Activated naive CD8-positive, alpha-beta T cell treated with anti-CD3 and anti-CD28 coated beads, Interleukin-2, amount 50 U/mL, for 24 hours (primary cell): ENCODE data around the gene GZMM.
A peak's percentile ranks its signal among the peaks of the same experiment; 100 is the strongest.

Experiments
- ATAC-seq: fragments of 150-1000 bp; cut with Tn5 transposase; one replicate; pipeline ENCODE4 v1.10.0; 2021
- DNase-seq: peaks from one replicate; pipeline ENCODE4 v3.0.0; 2021
- H3K27ac Mint-ChIP-seq: one replicate; pipeline ENCODE4 v1.8.0; 2021; ENCODE audit warnings: mild to moderate bottlenecking, mixed read lengths
- H3K27me3 Mint-ChIP-seq: one replicate; pipeline ENCODE4 v1.8.0; 2021; ENCODE audit warnings: mixed read lengths
- H3K36me3 Mint-ChIP-seq: one replicate; pipeline ENCODE4 v1.8.0; 2021; ENCODE audit warnings: low read depth, mixed read lengths
- H3K4me1 Mint-ChIP-seq: one replicate; pipeline ENCODE4 v1.8.0; 2021; ENCODE audit warnings: mixed read lengths
- H3K4me3 Mint-ChIP-seq: one replicate; pipeline ENCODE4 v1.8.0; 2021; ENCODE audit warnings: mild to moderate bottlenecking, moderate library complexity, mixed read lengths
- H3K9me3 Mint-ChIP-seq: one replicate; pipeline ENCODE4 v1.8.0; 2021; ENCODE audit warnings: mixed read lengths

The GZMM gene

DNA sequence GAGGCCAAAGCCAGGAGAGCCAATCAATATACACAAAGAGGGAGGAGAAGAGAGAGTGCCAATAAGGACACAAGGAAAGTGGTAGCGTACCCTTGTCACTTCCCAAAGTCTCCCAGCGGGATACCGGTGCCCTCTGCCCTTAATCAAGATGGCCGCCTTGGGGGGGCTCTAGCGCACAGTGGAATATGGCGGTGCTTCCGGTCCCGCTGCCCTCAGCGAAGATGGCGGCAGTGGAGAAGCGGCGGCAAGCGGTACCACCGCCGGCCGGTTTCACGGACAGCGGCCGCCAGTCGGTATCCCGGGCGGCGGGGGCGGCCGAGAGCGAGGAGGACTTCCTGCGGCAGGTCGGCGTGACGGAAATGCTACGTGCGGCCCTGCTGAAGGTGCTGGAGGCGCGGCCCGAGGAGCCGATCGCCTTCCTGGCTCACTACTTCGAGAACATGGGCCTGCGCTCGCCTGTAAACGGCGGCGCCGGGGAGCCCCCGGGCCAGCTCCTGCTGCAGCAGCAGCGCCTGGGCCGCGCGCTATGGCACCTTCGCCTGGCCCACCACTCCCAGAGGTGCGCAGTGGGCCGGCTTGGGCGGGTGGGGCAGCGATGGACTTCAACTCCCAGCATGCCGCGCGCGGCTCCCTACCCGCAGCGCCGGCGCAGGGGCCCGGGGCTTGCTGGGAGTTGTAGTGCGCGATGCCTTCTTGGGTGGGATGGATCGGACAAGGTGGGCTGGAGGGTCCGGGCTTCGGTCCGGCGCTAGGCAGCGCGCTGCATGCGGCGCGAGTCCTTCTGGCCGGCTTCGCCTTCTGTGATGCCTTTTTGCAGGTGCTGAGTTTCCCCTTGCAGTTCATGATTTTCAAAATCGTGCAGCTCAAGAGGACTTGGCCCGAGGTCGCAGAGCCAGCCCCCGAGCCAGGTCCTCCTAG, 36.3 kb upstream of the GZMM start, which contains the start of gene TPGS1:
Gene TPGS1 (plus strand): TSS at position 212 of the 918 bp plus-strand sequence. CDS start 10 bp downstream, at position 222.
- H3K4me1 Mint-ChIP-seq = peaks cover 52% of the 10 kb centered on the region
- peaks cover 2% of the 10 kb centered on the region for H3K36me3 Mint-ChIP-seq
- DNase-seq = peak; percentile 84
- H3K9me3 Mint-ChIP-seq = no peaks in the 10 kb centered on the region
- peak within 1 kb of the TSS; percentile 100 for H3K27ac Mint-ChIP-seq
- peak within 1 kb of the TSS; percentile 90 for H3K4me3 Mint-ChIP-seq
- no peaks in the 10 kb centered on the region for H3K27me3 Mint-ChIP-seq
- ATAC-seq = peak; percentile 41

DNA sequence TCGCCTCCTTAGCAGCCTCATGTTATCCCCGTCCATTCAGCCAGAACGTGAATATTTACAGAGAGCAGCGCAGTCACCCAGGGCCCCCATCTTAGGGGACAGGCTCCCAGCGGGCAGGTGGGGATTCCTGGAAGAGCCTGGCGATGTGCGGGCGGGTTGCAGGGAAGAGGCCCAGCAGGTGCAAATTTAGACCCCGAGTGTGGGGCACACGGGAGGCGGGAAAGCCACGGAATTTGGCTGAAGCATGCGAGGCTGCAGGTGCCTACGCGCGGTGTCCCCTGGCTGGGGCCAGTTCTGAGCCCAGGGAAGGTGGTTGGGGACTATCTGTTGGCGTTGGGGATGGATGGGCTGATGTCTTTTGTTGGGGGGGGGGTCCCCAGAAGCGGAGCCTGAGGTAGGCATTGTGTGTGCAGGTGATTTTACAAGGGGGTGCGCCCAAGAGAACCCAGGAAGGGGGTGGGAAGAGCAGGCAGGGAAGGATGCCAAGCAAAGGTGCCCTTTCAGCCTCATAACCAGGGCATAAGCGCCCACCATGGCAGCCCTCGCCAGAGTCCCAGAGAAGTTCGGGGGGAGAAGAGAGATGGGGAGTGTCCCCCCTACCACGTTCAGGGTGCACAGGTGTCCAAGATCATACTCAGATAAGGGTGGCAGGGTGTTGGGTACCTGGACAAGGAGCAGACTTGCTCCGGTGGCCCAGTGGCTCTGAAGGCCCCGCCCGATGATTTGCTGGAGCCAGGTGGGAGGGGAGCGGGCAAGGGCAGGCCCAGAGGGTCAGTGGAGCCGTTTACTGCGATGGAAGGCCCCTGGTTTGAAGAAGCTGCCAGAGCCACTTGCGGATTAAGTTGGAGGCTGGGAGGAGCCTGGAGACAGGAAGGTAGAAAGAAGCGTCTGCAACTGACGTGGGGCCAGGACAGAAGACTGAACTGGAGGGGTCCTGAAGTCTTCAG, 35.4 kb upstream of the GZMM start:
- H3K27ac Mint-ChIP-seq = peak overlapping the region; percentile 100
- ATAC-seq = no peak
- DNase-seq = no peak
- H3K4me1 Mint-ChIP-seq = peaks cover 48% of the 10 kb centered on the region
- peaks cover 2% of the 10 kb centered on the region for H3K36me3 Mint-ChIP-seq
- H3K9me3 Mint-ChIP-seq = no peaks in the 10 kb centered on the region
- H3K27me3 Mint-ChIP-seq = no peaks in the 10 kb centered on the region
- peak overlapping the region; percentile 90 for H3K4me3 Mint-ChIP-seq

DNA sequence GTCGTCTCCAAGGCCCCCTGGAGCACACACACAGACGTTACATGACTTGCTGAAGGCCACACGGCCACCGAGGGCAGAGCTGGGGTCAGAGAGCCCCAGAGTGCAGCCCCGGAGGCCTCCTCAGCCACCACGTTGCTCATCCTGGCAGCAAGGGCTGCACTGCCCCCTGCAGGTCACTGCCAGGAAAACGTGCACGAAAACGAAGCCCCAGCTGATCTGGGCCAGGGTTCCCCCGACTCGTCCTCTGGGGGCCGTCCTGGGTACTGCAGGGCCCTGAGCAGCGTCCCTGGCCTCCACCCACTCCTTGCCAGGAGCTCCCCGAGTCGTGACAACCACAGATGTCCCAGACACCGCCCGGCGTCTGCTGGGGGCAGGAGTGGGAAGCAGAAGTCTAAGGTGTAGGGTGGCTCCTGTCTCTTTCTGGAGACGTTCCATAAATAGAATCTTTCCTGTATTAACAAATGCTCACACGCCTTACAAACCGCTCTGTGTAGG, 33.2 kb upstream of the GZMM start:
- DNase-seq (peak; percentile 96), ATAC-seq (peak; percentile 57)
- Mint-ChIP-seq H3K27me3 (no peaks in the 10 kb centered on the region), H3K9me3 (no peaks in the 10 kb centered on the region), H3K4me3 (peak overlapping the region; percentile 78), H3K4me1 (peaks cover 45% of the 10 kb centered on the region), H3K36me3 (peaks cover 2% of the 10 kb centered on the region), H3K27ac (peak overlapping the region; percentile 94)

DNA sequence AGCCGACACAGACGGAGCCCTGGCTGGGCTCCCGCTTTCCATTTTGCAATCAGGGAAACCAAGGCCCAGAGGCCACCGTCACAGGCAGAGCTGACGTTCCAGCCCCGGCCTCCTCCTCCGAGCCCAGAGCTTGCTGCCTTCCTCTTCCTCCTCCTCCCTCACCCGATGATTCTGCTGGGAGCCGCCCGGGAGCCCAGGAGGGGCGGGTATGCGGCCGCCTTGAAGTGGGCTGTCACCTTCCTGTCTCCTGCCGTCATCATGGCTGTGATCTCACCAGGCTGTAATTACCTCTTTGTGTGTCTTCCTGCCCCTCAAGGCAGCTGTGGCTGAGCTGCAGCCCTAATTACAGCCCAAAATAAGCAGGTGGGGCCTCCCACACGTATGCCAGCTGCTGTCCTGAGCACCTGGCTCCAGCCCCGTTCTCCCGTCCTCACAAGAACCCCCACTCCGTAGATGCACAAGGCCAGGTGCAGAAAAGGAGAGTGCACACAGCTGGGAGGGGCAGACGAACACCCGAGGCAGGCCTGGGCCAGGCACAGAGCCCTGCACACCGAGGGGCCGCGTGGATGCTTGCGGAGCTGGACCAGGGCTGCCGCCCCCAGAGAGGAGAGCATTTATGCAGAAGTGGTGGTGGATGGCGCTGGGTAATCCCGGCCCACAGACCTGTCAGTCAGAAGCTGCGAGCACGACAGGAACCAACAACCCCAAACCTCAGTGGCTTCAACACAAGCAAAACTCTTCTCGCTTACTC, 32.6 kb upstream of the GZMM start:
- Mint-ChIP-seq H3K4me1 (peaks cover 43% of the 10 kb centered on the region), H3K27ac (peak overlapping the region; percentile 94), H3K9me3 (no peaks in the 10 kb centered on the region), H3K27me3 (no peaks in the 10 kb centered on the region), H3K36me3 (peaks cover 2% of the 10 kb centered on the region), H3K4me3 (peak overlapping the region; percentile 78)
- ATAC-seq = peak; percentile 55
- DNase-seq = peak; percentile 80

DNA sequence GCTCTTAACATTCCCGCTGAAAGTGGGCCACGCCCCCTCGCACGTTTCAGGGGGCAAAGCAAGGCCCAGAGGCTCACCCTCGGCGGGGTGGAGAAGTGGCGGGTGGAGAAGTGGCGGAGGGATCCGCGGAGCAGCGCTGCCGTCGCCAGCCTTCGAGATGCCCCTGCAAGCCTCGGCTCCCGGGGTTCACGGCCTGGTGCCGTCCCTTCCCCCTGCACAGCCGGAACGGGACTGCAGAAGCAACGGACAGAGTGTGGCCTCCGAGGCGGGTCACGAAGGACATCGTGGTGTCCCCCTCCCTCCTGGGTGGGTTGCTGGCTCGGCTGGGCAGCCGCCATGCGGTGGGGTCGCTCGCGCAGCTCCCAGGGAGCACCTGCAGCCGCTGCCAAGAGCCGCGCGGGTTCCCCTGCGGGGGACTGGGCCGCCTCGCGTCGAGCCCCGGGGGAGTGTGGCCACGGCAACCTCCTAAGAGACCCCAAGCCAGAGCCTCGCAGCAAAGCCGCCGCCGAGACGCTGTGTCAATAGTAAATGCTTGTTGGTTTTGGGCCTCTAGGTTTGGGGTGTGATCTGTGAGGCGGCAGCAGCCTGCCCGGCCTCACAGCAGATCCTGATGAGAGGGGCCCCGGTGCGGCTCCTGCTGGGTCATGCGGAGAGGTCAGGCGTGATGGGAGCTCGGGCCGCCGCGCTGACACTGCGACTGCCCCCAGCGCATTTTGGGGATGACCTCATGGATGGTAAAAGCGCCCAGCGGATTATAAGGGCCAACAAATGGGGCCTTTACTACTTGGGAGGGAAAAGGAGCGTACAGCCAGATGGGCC, 31.1 kb upstream of the GZMM start:
- Mint-ChIP-seq H3K27me3 (no peaks in the 10 kb centered on the region), H3K27ac (no peak overlapping the region), H3K4me3 (no peak overlapping the region), H3K4me1 (peaks cover 40% of the 10 kb centered on the region), H3K36me3 (peaks cover 2% of the 10 kb centered on the region), H3K9me3 (no peaks in the 10 kb centered on the region)
- DNase-seq (no peak), ATAC-seq (no peak)

DNA sequence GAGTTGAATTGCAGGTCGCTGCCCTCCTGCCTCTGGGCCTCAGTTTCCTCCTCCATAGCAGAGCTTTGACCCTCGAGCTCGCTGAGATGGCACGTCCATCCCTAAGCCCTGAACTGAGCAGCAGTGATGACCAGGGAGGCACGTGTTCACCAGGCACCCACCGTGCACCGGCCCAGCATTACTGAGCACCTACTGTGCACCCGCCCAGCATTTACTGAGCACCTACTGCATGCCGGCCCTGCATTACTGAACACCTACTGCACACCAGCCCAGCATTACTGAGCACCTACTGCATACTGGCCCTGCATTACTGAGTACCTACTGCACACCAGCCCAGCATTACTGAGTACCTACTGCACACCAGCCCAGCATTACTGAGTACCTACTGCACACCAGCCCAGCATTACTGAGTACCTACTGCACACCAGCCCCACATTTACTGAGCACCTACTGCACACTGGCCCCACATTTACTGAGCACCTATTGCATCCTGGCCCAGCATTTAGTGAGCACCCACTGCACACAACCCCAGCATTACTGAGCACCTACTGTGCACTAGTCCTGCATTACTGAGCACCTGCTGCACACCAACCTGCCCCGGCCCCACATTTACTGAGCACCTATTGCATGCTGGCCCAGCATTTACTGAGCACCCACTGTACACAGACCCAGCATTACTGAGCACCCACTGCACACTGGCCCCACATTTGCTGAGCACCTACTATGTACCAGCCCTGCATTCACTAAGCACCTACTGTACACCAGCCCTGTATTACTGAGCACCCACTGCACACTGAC, 30.3 kb upstream of the GZMM start:
- Mint-ChIP-seq H3K9me3 (no peaks in the 10 kb centered on the region), H3K4me3 (no peak overlapping the region), H3K27ac (no peak overlapping the region), H3K27me3 (no peaks in the 10 kb centered on the region), H3K4me1 (peaks cover 32% of the 10 kb centered on the region), H3K36me3 (peaks cover 2% of the 10 kb centered on the region)
- ATAC-seq (no peak), DNase-seq (no peak)

DNA sequence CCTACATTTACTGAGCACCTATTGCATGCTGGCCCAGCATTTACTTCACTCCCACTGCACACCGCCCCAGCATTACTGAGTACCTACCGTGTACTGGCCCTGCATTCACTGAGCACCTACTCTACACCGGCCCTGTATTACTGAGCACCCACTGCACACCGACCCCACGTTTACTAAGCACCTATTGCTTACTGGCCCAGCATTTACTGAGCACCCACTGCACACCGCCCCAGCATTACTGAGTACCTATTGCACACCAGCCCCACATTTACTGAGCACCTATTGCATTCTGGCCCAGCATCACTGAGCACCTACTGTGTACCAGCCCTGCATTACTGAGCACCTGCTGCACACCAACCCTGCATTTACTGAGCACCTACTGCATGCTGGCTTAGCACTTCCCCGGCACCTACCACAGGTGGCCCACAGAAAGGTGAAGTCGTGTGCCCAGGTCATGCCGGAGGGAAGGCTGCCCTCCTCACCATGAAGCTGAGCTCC, 29.6 kb upstream of the GZMM start:
- H3K27ac Mint-ChIP-seq = no peak overlapping the region
- ATAC-seq = no peak

DNA sequence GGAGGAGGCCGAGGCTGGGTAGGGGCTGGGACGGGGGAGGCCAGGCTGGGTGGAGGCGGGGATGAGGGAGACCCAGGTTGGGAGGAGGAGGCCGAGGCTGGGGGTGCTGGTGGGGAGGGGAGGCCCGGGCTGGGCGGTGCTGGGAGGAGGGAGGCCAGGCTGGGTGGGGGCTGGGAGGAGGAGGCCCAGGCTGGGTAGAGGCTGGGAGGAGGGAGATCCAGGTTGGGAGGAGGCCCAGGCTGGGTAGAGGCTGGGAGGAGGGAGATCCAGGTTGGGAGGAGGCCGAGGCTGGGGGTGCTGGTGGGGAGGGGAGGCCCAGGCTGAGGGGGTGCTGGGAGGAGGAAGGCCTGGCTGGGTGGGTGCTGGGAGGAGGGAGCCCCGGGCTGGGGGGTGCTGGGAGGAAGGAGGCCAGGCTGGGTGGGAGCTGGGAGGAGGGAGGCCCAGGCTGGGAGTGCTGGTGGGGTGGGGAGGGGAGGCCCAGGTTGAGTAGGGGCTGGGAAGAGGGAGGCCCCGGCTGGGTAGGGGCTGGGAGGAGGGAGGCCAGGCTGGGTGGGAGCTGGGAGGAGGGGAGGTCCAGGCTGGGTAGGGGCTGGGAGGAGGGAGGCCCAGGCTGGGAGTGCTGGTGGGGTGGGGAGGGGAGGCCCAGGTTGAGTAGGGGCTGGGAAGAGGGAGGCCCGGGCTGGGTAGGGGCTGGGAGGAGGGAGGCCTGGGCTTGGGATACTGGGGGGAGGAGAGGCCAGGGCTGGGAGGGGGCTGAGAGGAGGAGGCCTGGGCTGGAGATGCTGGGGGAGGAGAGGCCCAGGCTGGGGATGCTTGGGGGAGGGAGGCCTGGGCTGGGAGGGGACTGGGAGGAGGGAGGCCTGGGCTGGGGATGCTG, 25.9 kb upstream of the GZMM start:
- no peaks in the 10 kb centered on the region for H3K27me3 Mint-ChIP-seq
- DNase-seq = no peak
- H3K4me1 Mint-ChIP-seq = peaks cover 3% of the 10 kb centered on the region
- no peaks in the 10 kb centered on the region for H3K9me3 Mint-ChIP-seq
- no peak overlapping the region for H3K4me3 Mint-ChIP-seq
- H3K27ac Mint-ChIP-seq = no peak overlapping the region
- ATAC-seq = no peak
- H3K36me3 Mint-ChIP-seq = no peaks in the 10 kb centered on the region

More for the DNA sequence above, 29.6 kb upstream of the GZMM start:
- Mint-ChIP-seq H3K4me3 (no peak overlapping the region), H3K36me3 (peaks cover 2% of the 10 kb centered on the region), H3K27me3 (no peaks in the 10 kb centered on the region), H3K4me1 (peaks cover 26% of the 10 kb centered on the region), H3K9me3 (no peaks in the 10 kb centered on the region)
- DNase-seq = no peak

DNA sequence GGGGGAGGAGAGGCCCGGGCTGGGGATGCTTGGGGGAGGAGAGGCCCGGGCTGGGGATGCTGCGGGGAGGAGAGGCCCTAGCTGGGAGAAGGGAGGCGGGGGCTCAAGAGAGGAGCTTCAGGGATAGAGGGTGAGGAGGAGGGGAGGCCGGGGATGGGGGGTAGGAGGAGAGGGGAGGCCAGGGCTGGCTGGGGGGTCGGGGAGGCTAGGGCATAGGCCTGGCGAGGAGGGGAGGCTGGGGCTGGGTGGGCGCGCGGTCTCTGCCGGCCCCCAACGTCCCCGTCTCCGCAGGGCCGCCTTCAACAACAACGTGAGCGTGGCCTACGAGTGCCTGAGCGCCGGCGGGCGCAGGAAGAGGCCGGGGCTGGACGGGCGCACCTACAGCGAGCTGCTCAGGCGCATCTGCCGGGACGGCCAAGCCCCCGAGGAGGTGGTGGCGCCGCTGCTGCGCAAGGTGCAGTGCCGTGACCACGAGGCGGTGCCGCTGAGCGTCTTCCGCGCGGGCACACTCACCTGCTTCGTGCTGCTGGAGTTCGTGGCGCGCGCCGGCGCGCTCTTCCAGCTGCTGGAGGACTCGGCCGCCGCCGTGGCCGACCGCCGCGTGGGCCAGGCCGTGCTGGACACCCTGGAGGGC, 25.1 kb upstream of the GZMM start:
- peak; percentile 64 for DNase-seq

DNA sequence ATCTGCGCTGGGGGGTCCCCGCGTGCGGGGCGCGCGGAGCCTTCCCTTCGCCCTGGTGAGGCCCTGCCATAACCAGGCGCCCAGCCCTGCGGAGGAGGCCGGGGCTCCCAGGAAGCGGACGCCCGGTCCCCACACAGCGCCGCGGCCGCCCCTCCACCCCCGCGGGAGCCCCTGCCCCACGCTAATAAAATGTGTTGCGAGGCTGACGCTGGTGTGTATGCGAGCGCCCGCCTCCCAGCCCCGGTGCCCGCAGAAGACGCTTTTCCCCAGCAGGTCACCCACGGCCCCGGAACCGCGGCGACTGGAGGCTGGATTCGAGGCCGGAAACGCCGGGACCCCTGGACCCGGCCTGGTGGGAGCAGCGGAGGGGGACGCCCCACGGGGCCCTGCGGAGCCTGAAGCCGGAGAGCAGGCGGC, 24.4 kb upstream of the GZMM start:
- no peaks in the 10 kb centered on the region for H3K36me3 Mint-ChIP-seq
- ATAC-seq = no peak

More for the DNA sequence above, 25.1 kb upstream of the GZMM start:
- Mint-ChIP-seq H3K9me3 (no peaks in the 10 kb centered on the region), H3K27me3 (no peaks in the 10 kb centered on the region), H3K36me3 (no peaks in the 10 kb centered on the region), H3K4me1 (peaks cover 3% of the 10 kb centered on the region), H3K27ac (no peak overlapping the region), H3K4me3 (no peak overlapping the region)
- ATAC-seq = peak; percentile 72

DNA sequence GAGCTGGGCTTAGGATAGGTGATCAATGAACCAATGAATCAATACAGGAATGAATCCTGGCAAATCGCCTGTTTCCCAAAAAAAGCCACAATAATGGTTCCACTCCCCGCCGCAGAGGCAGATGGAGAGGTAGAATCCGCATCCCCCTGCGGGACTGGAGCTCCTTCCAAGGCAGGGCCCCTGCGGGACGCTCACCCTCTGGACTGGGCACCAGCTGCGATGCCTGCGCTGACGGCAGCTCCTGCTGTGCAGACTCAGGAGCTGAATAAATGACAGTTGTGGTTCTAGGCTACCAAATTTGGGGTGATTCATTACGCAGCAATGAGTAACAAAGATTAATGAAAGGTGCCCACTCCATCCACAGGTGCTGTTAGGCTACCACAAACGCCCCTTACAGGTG, 21.1 kb upstream of the GZMM start:
- Mint-ChIP-seq H3K9me3 (no peaks in the 10 kb centered on the region), H3K27me3 (peaks cover 2% of the 10 kb centered on the region), H3K4me3 (no peak overlapping the region), H3K27ac (no peak overlapping the region), H3K4me1 (peaks cover 3% of the 10 kb centered on the region), H3K36me3 (no peaks in the 10 kb centered on the region)
- no peak for ATAC-seq
- DNase-seq = no peak

More for the DNA sequence above, 24.4 kb upstream of the GZMM start:
- H3K9me3 Mint-ChIP-seq = no peaks in the 10 kb centered on the region
- no peak overlapping the region for H3K4me3 Mint-ChIP-seq
- no peak overlapping the region for H3K27ac Mint-ChIP-seq
- no peak for DNase-seq
- peaks cover 3% of the 10 kb centered on the region for H3K4me1 Mint-ChIP-seq
- H3K27me3 Mint-ChIP-seq = no peaks in the 10 kb centered on the region
